Endothelial cell of umbilical vein (primary cell): ENCODE data around the gene MTA1. TPM values are rescaled to one million over a fixed set of nuclear protein-coding genes. Genes with fewer than 3 reads are reported as not detected.

Experiments
- BruUV-seq: library from RNA; stranded (reverse); fragments of 400-500 nt; replicated peaks from 2 replicates; lab custom pipeline; 2021; lab: Mats Ljungman, UMichigan
- CTCF ChIA-PET: fragments of 300-600, 350-600 bp; sonication (Branson Sonifier 250); formaldehyde crosslinking; loops from one replicate; lab custom pipeline; 2021; ENCODE audit warnings: antibody characterized with exemption, inconsistent platforms; lab: Charles Lee
- POLR2A ChIA-PET: fragments of 300-600, 350-600 bp; sonication (Branson Sonifier 250); formaldehyde crosslinking; loops from one replicate; lab custom pipeline; 2021; ENCODE audit warnings: antibody characterized with exemption, inconsistent platforms; lab: Charles Lee
- DNase-seq: peaks from one replicate; pipeline ENCODE4 v3.0.0-alpha.2; 2011; ENCODE audit warnings: low read depth, low spot score
- FAIRE-seq: peaks from 2 replicates; lab custom pipeline; 2011; peaks lifted over from hg19 to GRCh38; lab: Jason Lieb, UNC
- H2AFZ ChIP-seq: 2 replicates; pipeline ENCODE4 v1.6.0; 2012; ENCODE audit warnings: low read depth, low read length, control low read depth, inconsistent platforms
- H3K27ac ChIP-seq: 2 replicates; pipeline ENCODE4 v1.5.1; 2011; ENCODE audit warnings: low read depth, mild to moderate bottlenecking, control low read depth, low read length, moderate library complexity; ENCODE audit not compliant: insufficient read depth
- H3K27me3 ChIP-seq, 2 experiments: 2 replicates each; pipeline versions ENCODE4 v1.6.0 to v1.6.1; 2011; ENCODE audit warnings: low read length in 2 of 2, mixed read lengths in 1 of 2; ENCODE audit not compliant: control insufficient read depth in 2 of 2, insufficient read depth in 2 of 2
- H3K36me3 ChIP-seq, 2 experiments: 2 replicates in 1 of 2; 3 replicates in 1 of 2; pipeline ENCODE4 v1.5.1; 2011; ENCODE audit warnings: low read length in 2 of 2, mild to moderate bottlenecking in 1 of 2, moderate library complexity in 1 of 2; ENCODE audit not compliant: control insufficient read depth in 2 of 2, insufficient read depth in 2 of 2; ENCODE audit errors: extremely low read depth in 1 of 2
- H3K4me1 ChIP-seq: 3 replicates; pipeline ENCODE4 v1.5.1; 2011; ENCODE audit warnings: mild to moderate bottlenecking, low read length; ENCODE audit not compliant: control insufficient read depth, insufficient read depth; ENCODE audit errors: extremely low read depth
- H3K4me2 ChIP-seq: 2 replicates; pipeline ENCODE4 v1.6.1; 2011; ENCODE audit warnings: low read length, control low read depth, mixed read lengths; ENCODE audit not compliant: insufficient read depth
- H3K4me3 ChIP-seq, 3 experiments: fragments of 200-600 bp in 1 of 3; sonication (generic), shearing (Covaris generic) in 1 of 3; replicated peaks in 1 of 3; 2 replicates each; pipeline ENCODE4 v1.5.1; 2011 to 2016; ENCODE audit warnings: control low read depth in 3 of 3, low read length in 3 of 3, mild to moderate bottlenecking in 2 of 3, inconsistent platforms in 1 of 3, low read depth in 1 of 3, moderate library complexity in 1 of 3; ENCODE audit not compliant: insufficient read depth in 1 of 3
- H3K79me2 ChIP-seq: 2 replicates; pipeline ENCODE4 v1.6.0; 2012; ENCODE audit warnings: low read length, inconsistent platforms; ENCODE audit not compliant: control insufficient read depth, insufficient read depth
- H3K9ac ChIP-seq: replicated peaks from 2 replicates; pipeline ENCODE3; 2011; ENCODE audit warnings: low read length, control low read depth; ENCODE audit not compliant: insufficient read depth; ENCODE audit errors: extremely low read depth
- H3K9me1 ChIP-seq: replicated peaks from 3 replicates; pipeline ENCODE4 v1.6.0; 2011; ENCODE audit warnings: mild to moderate bottlenecking, low read length; ENCODE audit not compliant: control insufficient read depth, insufficient read depth; ENCODE audit errors: extremely low read depth
- H3K9me3 ChIP-seq: replicated peaks from 2 replicates; pipeline ENCODE4 v1.5.1; 2012; ENCODE audit warnings: low read length, inconsistent platforms; ENCODE audit not compliant: control insufficient read depth, insufficient read depth
- H4K20me1 ChIP-seq: replicated peaks from 2 replicates; pipeline ENCODE3; 2011; ENCODE audit warnings: mild to moderate bottlenecking, low read length; ENCODE audit not compliant: control insufficient read depth, insufficient read depth; ENCODE audit errors: extremely low read depth
- EZH2 ChIP-seq: IDR thresholded peaks from 2 replicates; pipeline ENCODE4 v1.6.1; 2012; ENCODE audit warnings: borderline replicate concordance, low read depth, mild to moderate bottlenecking, moderate library complexity, low read length, inconsistent platforms; ENCODE audit not compliant: severe bottlenecking
- FOS ChIP-seq: IDR thresholded peaks from 2 replicates; pipeline ENCODE4 v1.6.1; 2011; ENCODE audit warnings: mild to moderate bottlenecking, low read length, moderate library complexity, borderline replicate concordance; ENCODE audit not compliant: insufficient read depth
- GATA2 ChIP-seq: IDR thresholded peaks from 2 replicates; pipeline ENCODE4 v1.7.0; 2011; ENCODE audit warnings: low read depth, mild to moderate bottlenecking, moderate library complexity, mixed read lengths, low read length; ENCODE audit not compliant: insufficient read length, insufficient read depth
- JUN ChIP-seq: IDR thresholded peaks from 2 replicates; pipeline ENCODE4 v1.6.1; 2011; ENCODE audit warnings: borderline replicate concordance, low read depth; ENCODE audit not compliant: insufficient read length, insufficient read depth
- MAX ChIP-seq: IDR thresholded peaks from 2 replicates; pipeline ENCODE4 v1.6.1; 2011; ENCODE audit not compliant: insufficient read depth, insufficient read length
- MYC ChIP-seq: IDR thresholded peaks from one replicate; pipeline ENCODE4 v1.6.1; 2011; ENCODE audit warnings: mild to moderate bottlenecking, low read depth, low read length
- POLR2A ChIP-seq: IDR thresholded peaks from 2 replicates; pipeline ENCODE4 v1.6.1; 2012; ENCODE audit warnings: low read depth, mild to moderate bottlenecking, control low read depth, low read length
- POLR2AphosphoS5 ChIP-seq: IDR thresholded peaks from 2 replicates; pipeline ENCODE4 v1.6.1; 2012; ENCODE audit warnings: low read depth, mild to moderate bottlenecking, control low read depth, low read length, moderate library complexity; ENCODE audit not compliant: insufficient read depth
- dilution Hi-C: fragments of 300-500 bp; cut with MboI; formaldehyde crosslinking; loops from one replicate; pipeline ENCODE4 v1.15.0; 2019; ENCODE audit warnings: low sequenced_read_pairs; ENCODE audit not compliant: extremely low pct_ligation_motif_present
- intact Hi-C: fragments of 100-400 bp; cut with micrococcal nuclease; formaldehyde crosslinking; loops from one replicate; pipeline ENCODE4 v1.10.0; 2022
- polyA plus RNA-seq, 4 experiments: library from polyadenylated mRNA; depleted of rRNA in 3 of 4; stranded (reverse) in 3 of 4; unstranded in 1 of 4; fragments of >200 nt; gene quantifications; 2 replicates each; pipeline versions ENCODE4 v1.2.1 to v1.2.3, GENCODE V29; 2011 to 2012; ENCODE audit warnings: missing spikeins in 1 of 4
- total RNA-seq: library from RNA; stranded (reverse); gene quantifications from 2 replicates; pipeline ENCODE4 v1.2.3, GENCODE V29; 2021
- TF ChIP-seq, protein P1 (sequence below), 2 donors: IDR thresholded peaks; 1 replicate in 1 of 2; 2 replicates in 1 of 2; pipeline ENCODE4 v1.5.1; 2011; ENCODE audit warnings: low read length in 2 of 2, mild to moderate bottlenecking in 2 of 2, moderate library complexity in 2 of 2, control low read depth in 1 of 2, inconsistent platforms in 1 of 2, low read depth in 1 of 2; ENCODE audit not compliant: insufficient read depth in 1 of 2; ENCODE audit errors: extremely low read depth in 1 of 2

MTA1 gene
- total and polyA plus RNA-seq, 2 donors (not counting 3 experiments of a cell fraction or from before 2014, with no cell fraction given): 85.2 to 167 TPM

GRCh38 chr14:105505101-105505500 is 85.5 kb downstream of the MTA1 start:
- H3K4me2 ChIP-seq: no peak overlapping the region
- dilution Hi-C loops: no loop called here
- no peak overlapping the region for H2AFZ ChIP-seq
- no peak for TF ChIP-seq POLR2A
- no peak for TF ChIP-seq EZH2
- no peak for TF ChIP-seq JUN
- TF ChIP-seq, protein P1, sequence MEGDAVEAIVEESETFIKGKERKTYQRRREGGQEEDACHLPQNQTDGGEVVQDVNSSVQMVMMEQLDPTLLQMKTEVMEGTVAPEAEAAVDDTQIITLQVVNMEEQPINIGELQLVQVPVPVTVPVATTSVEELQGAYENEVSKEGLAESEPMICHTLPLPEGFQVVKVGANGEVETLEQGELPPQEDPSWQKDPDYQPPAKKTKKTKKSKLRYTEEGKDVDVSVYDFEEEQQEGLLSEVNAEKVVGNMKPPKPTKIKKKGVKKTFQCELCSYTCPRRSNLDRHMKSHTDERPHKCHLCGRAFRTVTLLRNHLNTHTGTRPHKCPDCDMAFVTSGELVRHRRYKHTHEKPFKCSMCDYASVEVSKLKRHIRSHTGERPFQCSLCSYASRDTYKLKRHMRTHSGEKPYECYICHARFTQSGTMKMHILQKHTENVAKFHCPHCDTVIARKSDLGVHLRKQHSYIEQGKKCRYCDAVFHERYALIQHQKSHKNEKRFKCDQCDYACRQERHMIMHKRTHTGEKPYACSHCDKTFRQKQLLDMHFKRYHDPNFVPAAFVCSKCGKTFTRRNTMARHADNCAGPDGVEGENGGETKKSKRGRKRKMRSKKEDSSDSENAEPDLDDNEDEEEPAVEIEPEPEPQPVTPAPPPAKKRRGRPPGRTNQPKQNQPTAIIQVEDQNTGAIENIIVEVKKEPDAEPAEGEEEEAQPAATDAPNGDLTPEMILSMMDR (IDR thresholded peaks at IDR 0.05; ENCODE audit: extremely low read depth in 1 of 2, insufficient read depth in 1 of 2, low read depth in 1 of 2, low read length in 2 of 2): no peak
- no peak for TF ChIP-seq POLR2AphosphoS5
- TF ChIP-seq FOS: no peak
- TF ChIP-seq GATA2: no peak
- TF ChIP-seq MAX: no peak
- no peak for TF ChIP-seq MYC
- no peaks in the 10 kb centered on the region for H3K27me3 ChIP-seq
- H3K36me3 ChIP-seq: no peaks in the 10 kb centered on the region
- no peaks in the 10 kb centered on the region for H3K4me1 ChIP-seq
- H3K79me2 ChIP-seq: no peaks in the 10 kb centered on the region
- no peaks in the 10 kb centered on the region for H4K20me1 ChIP-seq
- DNase-seq: no peak
- H3K9ac ChIP-seq: no peak overlapping the region
- intact Hi-C loops: no loop called here
- no peak overlapping the region for H3K27ac ChIP-seq
- ChIA-PET POLR2A (no interaction called here), CTCF (no interaction called here)
- FAIRE-seq: no peak
- no peaks in the 10 kb centered on the region for H3K9me3 ChIP-seq
- no peak overlapping the region for H3K4me3 ChIP-seq
- BruUV-seq: no TSS peak
- H3K9me1 ChIP-seq: no peaks in the 10 kb centered on the region
